Tongue (tissue), 2 donors: ENCODE measurements around the gene C12orf42. TPM values are rescaled to one million over a fixed set of nuclear protein-coding genes. Genes with fewer than 3 reads are reported as not detected.
"Not testable (repeated sequence)": the region's sequence is repeated elsewhere in the genome, so short reads cannot be mapped to it uniquely, and the experiment has no call there.

Source experiments
- DNase-seq: peaks from one replicate; pipeline ENCODE4 v3.0.0-alpha.2; 2015
- total RNA-seq: library from RNA; depleted of rRNA; stranded (reverse); fragments of >200 nt; gene quantifications from one replicate; pipeline ENCODE4 v1.2.3, GENCODE V29; 2014

The C12orf42 gene
- total RNA-seq, 1 donor from 2014 or later, result 0.72 TPM

DNA sequence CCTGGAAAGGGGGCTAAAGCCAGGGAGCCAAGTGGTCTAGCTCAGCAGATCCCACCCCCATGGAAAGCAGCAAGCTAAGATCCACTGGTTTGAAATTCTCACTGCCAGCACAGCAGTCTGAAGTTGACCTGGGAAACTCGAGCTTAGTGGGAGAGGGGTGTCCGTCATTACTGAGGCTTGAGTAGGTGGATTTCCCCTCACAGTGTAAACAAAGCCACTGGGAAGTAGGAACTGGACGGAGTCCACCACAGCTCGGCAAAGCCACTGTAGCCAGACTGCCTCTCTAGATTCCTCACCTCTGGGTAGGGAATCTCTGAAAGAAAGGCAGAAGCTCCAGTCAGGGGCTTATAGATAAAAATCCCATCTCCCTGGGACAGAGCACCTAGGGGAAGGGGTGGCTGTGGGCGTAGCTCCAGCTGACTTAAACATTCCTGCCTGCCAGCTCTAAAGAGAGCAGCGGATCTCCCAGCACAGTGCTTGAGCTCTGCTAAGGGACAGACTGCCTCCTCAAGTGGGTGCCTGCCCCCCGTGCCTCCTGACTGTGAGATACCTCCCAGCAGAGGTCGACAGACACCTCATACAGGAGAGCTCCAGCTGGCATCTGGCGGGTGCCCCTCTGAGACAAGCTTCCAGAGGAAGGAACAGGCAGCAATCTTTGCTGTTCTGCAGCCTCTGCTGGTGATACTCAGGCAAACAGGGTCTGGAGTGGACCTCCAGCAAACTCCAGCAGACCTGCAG, 70.8 kb downstream of the C12orf42 start:
- DNase-seq, result not testable (repeated sequence)

DNA sequence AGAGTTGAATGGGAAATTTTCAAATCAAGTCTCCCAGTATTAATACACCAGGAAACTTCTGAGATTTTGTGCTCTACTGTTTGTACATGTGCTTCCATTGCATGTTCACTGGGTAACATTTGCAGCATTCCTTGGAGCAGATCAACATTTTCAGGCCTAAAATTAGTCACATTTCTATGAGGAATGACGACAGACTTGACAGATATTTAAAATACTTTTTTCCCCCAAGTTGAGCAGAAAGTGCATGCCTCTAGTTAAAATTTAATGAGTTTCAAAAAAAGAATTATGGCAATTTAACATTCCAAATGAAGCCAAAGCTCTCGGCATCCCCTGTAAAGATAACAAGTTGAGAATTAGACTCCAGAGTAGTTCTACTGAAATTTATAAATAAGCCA, 72.3 kb downstream of the C12orf42 start:
- DNase-seq, result no peak

DNA sequence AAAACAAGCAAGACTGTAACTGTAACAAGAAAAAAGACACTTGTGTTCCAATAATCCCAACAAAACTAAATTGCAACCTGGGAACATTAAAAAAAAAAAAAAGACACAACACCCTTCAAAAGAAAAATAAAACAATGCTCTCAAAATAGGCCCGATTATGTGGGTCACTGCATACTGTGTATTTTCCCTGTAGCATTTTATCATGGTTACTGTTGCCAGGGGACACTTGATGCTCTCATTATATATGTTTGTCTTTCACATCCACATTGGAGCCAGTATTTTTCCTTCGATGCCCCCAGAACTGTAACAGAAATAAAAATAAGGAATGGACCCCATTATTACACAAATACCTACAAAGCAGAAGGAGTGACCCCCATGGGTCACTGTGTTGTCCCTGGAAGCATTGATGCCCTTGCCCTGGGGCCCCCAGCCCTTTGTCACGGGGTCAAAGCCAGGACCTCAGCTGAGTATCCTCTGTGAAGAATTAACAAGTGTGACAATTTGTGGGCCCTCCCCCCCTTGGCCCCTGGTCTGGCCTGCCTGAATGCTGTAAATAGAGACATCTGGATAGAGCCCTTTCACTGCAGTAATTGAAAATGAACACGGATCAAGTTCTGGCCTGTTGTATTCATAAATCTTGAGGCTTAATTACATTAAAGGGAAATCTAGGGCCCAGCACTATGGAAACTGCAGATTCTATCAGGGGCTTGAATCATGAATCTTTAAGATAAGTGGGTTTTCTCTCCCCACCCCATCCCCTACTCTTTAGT, 72.8 kb downstream of the C12orf42 start:
- DNase-seq, result peak; percentile 45

GRCh38 chr12:103422328-103422727, 73.4 kb downstream of the C12orf42 start:
- no peak for DNase-seq

DNA sequence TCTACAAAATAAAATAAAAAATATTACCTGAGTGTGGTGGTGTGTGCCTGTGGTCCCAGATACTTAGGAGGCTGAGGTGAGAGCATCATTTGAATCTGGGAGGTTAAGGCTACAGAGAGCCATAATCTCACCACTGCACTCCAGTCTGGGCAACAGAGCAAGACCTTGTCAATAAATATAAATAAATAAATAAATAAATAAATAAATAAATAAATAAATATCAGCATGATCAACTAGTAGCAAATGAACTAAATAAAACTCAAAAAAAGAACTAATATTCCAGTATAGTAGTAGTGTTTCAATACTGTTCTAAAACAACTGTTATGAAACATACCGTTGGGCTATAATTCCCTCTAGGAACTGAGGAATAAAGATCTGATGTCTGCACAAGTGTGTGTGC, 74.4 kb downstream of the C12orf42 start:
- no peak for DNase-seq

GRCh38 chr12:103415681-103416080, 80.1 kb downstream of the C12orf42 start:
- no peak for DNase-seq

DNA sequence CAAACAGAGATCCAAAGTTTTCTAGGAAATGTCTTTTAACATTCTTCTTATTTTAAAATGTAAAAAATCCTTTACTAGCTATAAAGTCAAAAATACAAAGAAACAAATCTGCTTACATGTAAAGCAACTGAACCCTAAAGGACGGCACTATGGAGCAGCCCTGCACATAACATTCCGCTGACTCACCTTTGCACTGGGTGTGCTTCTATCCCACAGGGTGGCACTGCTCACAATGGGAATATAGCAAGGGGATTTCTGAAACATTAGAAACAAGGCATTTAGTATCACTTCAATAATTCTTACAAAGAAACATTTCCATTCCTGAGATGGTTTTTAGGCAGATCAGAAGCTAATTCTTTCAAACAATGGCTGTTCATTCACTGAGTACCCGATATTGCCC, 94.3 kb downstream of the C12orf42 start:
- DNase-seq, result no peak

DNA sequence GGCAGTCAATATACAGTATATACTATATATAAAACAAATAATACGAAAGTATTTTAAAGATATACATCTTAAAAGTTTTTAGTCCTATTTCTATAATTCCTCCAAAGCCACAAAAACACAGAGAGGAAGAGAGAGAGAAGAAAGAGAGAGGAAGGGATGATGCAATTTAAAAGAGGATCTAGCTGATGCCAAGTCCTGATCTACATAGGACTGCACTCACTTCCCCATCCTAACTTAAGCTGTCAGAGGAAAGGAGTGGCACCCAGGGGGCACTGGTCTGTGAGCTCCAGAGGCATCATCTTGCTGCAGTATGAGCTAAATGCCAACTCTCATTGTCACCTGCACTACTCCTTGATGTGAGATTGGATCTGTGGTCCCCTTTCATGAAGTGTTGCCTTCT, 95.8 kb downstream of the C12orf42 start:
- no peak for DNase-seq

DNA sequence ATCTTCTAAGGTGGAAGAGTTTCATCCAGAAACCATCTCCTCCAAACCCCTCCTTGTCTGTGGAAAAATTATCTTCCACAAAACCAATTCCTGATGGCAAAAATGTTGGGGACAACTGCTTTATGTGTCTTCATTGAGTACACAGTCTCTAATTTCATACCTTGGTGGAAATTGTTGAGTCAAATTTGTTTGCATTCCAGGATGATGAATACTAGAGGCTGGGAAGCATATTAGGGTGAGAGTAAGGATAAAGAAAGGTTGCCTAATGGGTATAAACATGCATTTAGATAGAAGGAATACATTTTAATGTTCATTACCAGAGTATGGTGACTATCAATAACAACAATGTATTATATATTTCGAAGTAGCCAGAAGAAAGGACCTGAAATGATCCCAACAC, 98.2 kb downstream of the C12orf42 start:
- no peak for DNase-seq

DNA sequence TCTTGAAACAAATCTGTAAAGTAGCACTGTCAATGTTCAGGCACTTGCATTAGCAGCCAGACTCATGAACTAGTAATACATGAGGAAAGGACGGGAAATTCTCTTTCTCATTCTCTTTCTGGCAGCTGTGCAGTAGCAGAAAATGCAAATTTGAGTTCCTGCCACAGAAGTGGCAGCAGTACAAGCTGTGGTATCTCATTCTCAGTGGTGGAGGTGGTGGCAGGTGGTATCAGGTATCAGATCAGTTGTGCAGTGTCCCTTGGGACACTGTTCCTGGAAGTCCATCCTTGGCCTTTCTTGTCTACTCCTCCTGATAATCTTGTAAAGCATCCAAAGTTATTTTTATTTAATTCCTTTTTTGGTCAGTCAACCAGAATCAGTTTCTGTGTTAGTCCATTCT, 103.0 kb downstream of the C12orf42 start:
- no peak for DNase-seq

- DNase-seq, result no peak
Observed at GRCh38 chr12:103391103-103391502, 104.7 kb downstream of the C12orf42 start.

- no peak for DNase-seq
Observed at GRCh38 chr12:103387385-103387784, 108.4 kb downstream of the C12orf42 start.

DNA sequence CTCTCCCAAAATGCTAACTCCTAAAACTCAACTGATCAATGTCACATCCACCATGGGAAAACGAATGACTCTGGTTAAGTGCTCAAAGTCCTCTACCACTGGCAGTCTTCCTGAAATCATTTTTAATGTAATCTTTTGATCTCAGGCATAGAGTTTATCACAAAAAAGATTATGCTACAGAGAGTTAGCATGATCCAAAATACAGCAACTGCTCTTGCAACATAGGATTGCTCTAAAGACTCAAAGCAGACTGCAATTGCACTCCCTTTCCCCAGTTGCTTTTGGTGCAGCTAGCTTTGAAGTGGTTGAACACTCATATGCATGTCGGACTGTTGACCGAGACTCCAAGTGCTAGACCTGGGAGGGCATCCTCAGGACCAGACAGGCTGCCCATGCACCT, 109.3 kb downstream of the C12orf42 start:
- no peak for DNase-seq

DNA sequence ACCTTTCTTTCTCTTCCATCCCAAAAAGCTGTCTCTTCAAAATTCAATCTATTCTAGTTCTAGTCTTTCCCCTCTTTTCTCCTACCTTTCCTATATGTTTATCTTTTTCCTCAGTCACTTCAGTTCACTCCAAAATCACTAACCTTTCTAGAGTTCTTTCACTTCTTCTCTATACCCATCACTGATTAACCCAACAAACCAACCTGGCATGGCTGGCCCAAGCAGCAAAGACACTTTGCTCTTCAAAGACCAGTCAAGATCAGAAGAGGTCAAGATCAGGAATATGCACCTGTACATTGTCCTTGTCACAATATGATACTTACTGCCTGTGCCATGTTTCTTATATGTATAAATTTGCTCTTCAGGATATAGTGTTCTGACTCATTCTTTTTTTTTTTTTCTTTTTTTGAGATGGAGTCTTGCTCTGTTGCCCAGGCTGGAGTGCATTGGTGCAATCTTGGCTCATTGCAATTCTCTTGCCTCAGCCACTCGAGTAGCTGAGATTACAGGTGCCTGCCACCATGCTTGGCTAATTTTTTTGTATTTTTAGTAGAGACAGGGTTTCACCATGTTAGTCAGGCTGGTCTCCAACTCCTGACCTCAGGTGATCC, 112.9 kb downstream of the C12orf42 start:
- DNase-seq, result no peak

GRCh38 chr12:103382119-103382518, 113.6 kb downstream of the C12orf42 start:
- DNase-seq, result no peak

- DNase-seq, result peak; percentile 45
Observed at GRCh38 chr12:103379670-103380069, 116.1 kb downstream of the C12orf42 start.

GRCh38 chr12:103373088-103373523, 122.7 kb downstream of the C12orf42 start:
- no peak for DNase-seq

DNA sequence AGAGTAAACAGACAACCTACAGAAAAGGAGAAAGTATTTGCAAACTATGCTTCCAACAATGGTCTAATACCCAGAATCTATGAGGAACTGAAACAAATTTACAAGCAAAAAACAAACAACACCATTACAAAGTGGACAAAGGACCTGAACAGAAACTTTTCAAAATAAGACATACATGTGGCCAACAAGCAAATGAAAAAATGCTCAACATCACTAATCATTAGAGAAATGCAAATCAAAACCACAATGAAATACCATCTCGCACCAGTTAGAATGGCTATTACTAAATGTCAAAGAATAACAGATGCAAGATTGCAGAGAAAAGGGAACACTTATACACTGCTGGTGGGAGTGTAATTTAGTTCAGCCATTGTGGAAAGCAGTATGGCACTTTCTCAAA, 125.8 kb downstream of the C12orf42 start:
- no peak for DNase-seq

- DNase-seq, result no peak
Observed at GRCh38 chr12:103368167-103368566, 127.6 kb downstream of the C12orf42 start.

DNA sequence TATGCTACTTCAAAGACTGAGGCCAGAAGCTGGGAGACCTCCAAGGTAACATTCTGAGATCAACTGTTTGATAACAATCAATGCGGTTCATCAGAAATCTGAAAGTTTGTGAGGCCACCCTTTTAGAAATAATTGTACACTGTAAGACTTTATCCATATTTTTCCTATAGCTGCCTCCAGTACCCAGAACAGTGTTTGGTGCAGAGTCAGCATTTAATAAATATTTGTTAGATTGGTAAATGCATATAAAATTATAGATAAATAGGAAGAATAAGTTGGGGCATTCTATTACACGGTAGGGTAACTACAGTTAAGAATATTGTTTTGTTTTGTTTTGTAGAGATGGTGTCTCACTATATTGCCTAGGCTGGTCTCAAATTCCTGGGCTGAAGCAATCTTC, 141.4 kb downstream of the C12orf42 start:
- no peak for DNase-seq

DNA sequence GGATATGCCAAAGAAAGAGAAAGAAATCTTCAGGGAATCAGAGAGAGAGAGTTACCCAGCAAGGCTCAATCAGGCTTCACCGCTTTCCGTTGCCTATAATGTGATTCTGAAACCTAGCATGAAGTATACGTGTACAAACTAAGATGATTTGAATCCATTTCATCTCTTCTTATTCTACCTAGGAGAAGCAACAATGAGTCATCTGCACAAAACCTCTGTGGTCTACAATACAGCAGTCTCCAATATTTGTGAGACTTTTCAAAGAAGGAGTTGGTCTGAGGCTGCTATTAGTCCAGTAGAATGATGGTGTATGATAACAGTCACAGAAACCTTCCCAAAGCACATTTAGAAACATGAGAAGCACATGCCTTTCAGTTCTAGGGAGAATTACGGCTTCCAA, 141.9 kb downstream of the C12orf42 start:
- no peak for DNase-seq

DNA sequence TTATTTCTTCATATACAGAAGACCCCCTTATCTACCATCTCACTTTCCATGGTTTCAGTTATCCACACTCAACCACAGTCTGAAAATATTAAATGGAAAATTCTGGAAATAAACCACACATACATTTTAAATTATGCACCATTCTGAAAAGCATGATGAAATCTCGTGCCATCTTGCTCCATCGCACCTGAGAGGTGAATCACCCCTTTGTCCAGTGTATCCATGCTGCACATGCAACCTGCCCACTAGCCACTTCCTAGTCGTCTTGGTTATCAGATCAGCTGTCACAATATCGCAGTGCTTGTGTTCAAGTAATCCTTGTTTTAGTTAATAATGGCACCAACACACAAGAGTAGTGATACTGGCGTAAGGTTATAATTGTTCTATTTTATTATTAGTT, 145.7 kb downstream of the C12orf42 start:
- DNase-seq, result no peak

GRCh38 chr12:103348935-103349334, 146.8 kb downstream of the C12orf42 start:
- no peak for DNase-seq
